GM23248 (cell line): ENCODE results near the gene ATP11C. TPM values are rescaled to one million over a fixed set of nuclear protein-coding genes. Genes with fewer than 3 reads are reported as not detected.
"Not testable (repeated sequence)": the region's sequence is repeated elsewhere in the genome, so short reads cannot be mapped to it uniquely, and the experiment has no call there.

Experiments
- DNase-seq: peaks from one replicate; pipeline ENCODE4 v3.0.0-alpha.2; 2015
- H2AFZ ChIP-seq: fragments of 200-600 bp; sonication (generic); 2 replicates; pipeline ENCODE4 v1.6.1; 2016; ENCODE audit warnings: antibody characterized with exemption
- H3F3A ChIP-seq: fragments of 200-600 bp; sonication (generic); 2 replicates; pipeline ENCODE4 v1.6.1; 2016; ENCODE audit warnings: mild to moderate bottlenecking, antibody characterized with exemption, mixed run types; ENCODE audit not compliant: insufficient read depth
- H3K27ac ChIP-seq: fragments of 200-600 bp; sonication (generic); 2 replicates; pipeline ENCODE4 v1.5.1; 2016; ENCODE audit warnings: mild to moderate bottlenecking
- H3K27me3 ChIP-seq: fragments of 200-600 bp; sonication (generic); replicated peaks from 2 replicates; pipeline ENCODE4 v1.6.1; 2016; ENCODE audit warnings: mild to moderate bottlenecking; ENCODE audit not compliant: insufficient read depth
- H3K36me3 ChIP-seq: fragments of 200-600 bp; sonication (generic); 2 replicates; pipeline ENCODE4 v1.6.1; 2016; ENCODE audit warnings: low read depth, mild to moderate bottlenecking
- H3K4me1 ChIP-seq: fragments of 200-600 bp; sonication (generic); 2 replicates; pipeline ENCODE4 v1.6.1; 2016; ENCODE audit warnings: mild to moderate bottlenecking; ENCODE audit not compliant: insufficient read depth
- H3K4me2 ChIP-seq: fragments of 200-600 bp; sonication (generic); one replicate; pipeline ENCODE4 v1.6.1; 2016; ENCODE audit warnings: mild to moderate bottlenecking; ENCODE audit not compliant: unreplicated experiment
- H3K4me3 ChIP-seq: fragments of 200-600 bp; sonication (generic); 2 replicates; pipeline ENCODE4 v1.5.1; 2016; ENCODE audit warnings: mild to moderate bottlenecking
- H3K79me2 ChIP-seq: fragments of 200-600 bp; sonication (generic); 2 replicates; pipeline ENCODE4 v1.6.1; 2016; ENCODE audit warnings: mild to moderate bottlenecking; ENCODE audit not compliant: insufficient read depth
- H3K9ac ChIP-seq: fragments of 200-600 bp; sonication (generic); 2 replicates; pipeline ENCODE4 v1.6.1; 2016; ENCODE audit warnings: mild to moderate bottlenecking
- H3K9me2 ChIP-seq: fragments of 200-600 bp; sonication (generic); 2 replicates; pipeline ENCODE4 v1.6.1; 2016; ENCODE audit warnings: mixed run types, mild to moderate bottlenecking, moderate library complexity; ENCODE audit not compliant: insufficient read depth
- H3K9me3 ChIP-seq: fragments of 200-600 bp; sonication (generic); one replicate; pipeline ENCODE4 v1.6.1; 2017; ENCODE audit warnings: low read depth
- H4K20me1 ChIP-seq: fragments of 200-600 bp; sonication (generic); 2 replicates; pipeline ENCODE4 v1.6.0; 2016; ENCODE audit not compliant: insufficient read depth
- EZH2 ChIP-seq: fragments of 200-600 bp; sonication (generic); IDR thresholded peaks from 2 replicates; pipeline ENCODE4 v1.6.1; 2018; ENCODE audit warnings: antibody characterized with exemption, mild to moderate bottlenecking; ENCODE audit not compliant: insufficient read depth, poor library complexity, severe bottlenecking
- EZH2phosphoT487 ChIP-seq: fragments of 200-600 bp; sonication (generic); IDR thresholded peaks from 2 replicates; pipeline ENCODE4 v1.6.1; 2018; ENCODE audit warnings: antibody characterized with exemption, moderate library complexity, mild to moderate bottlenecking, low read depth; ENCODE audit not compliant: insufficient read depth
- WGBS, 2 experiments: methylation state at CpG; one replicate each; pipeline ENCODE4 v1.1.6; 2015 to 2017; ENCODE audit warnings: low lambda C conversion rate in 2 of 2, low coverage in 1 of 2; ENCODE audit errors: missing lambda C conversion rate in 2 of 2; 5-methylcytosine and 5-hydroxymethylcytosine counted together
- in situ Hi-C: fragments of 300-500 bp; cut with MboI; formaldehyde crosslinking; loops from 2 replicates; pipeline ENCODE4 v1.15.0; 2020
- polyA plus RNA-seq: library from polyadenylated mRNA; unstranded; fragments of >200 nt; fragmentation: Nextera tagmentation; extraction: Ambion mirVana; gene quantifications from 2 replicates; pipeline ENCODE4 v1.2.1, GENCODE V29; 2016
- total RNA-seq: library from RNA; depleted of rRNA; stranded (reverse); fragments of >200 nt; shearing (Covaris generic); gene quantifications from 2 replicates; pipeline ENCODE4 v1.2.3, GENCODE V29; 2014

The ATP11C gene
- total and polyA plus RNA-seq, 2 experiments from 2014 or later = 8.5 to 26.2 TPM

- no peaks in the 10 kb centered on the region for H4K20me1 ChIP-seq
- H3K27me3 ChIP-seq = no peaks in the 10 kb centered on the region
- H3K27ac ChIP-seq = no peak within 1 kb of the TSS
- no peak within 1 kb of the TSS for H3K9ac ChIP-seq
- in situ Hi-C loops = loop anchor here (25.0 kb wide), 1 partner anchor 1203 kb away; no protein-coding TSS in a partner anchor
- H3K9me2 ChIP-seq = no peaks in the 10 kb centered on the region
- H3K36me3 ChIP-seq = no peaks in the 10 kb centered on the region
- H2AFZ ChIP-seq = no peak within 1 kb of the TSS
- WGBS, 2 experiments = 85 to 94% methylated on average over 7 of the region's 7 CpGs
- TF ChIP-seq EZH2phosphoT487 (no peak), EZH2 (no peak)
- no peak within 1 kb of the TSS for H3K4me2 ChIP-seq
- H3K79me2 ChIP-seq = no peaks in the 10 kb centered on the region
- no peaks in the 10 kb centered on the region for H3K4me1 ChIP-seq
- no peaks in the 10 kb centered on the region for H3F3A ChIP-seq
- H3K9me3 ChIP-seq = no peaks in the 10 kb centered on the region
- no peak within 1 kb of the TSS for H3K4me3 ChIP-seq
- DNase-seq = no peak
Measured at GRCh38 chrX:139965421-139965820, 32.6 kb upstream of the ATP11C start, which contains the start of gene CXorf66. Gene CXorf66, minus strand, starts transcription at chrX:139965521. Its CDS starts 25 bp downstream, at chrX:139965496.

DNA sequence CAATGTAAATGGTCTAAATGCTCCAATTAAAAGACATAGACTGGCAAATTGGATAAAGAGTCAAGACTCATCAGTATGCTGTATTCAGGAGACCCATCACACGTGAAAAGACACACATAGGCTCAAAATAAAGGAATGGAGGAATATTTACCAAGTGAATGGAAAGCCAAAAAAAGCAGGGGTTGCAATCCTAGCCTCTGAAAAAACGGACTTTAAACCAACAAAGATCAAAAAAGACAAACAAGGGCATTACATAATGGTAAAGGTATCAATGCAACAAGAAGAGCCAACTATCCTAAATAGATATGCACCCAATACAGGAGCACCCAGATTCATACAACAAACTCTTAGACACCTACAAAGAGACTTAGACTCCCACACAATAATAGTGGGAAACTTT lies 28.2 kb upstream of the ATP11C start:
- DNase-seq, H3K9me2 ChIP-seq, H3K4me2 ChIP-seq, H2AFZ ChIP-seq, H3F3A ChIP-seq, H3K27me3 ChIP-seq, H4K20me1 ChIP-seq, H3K36me3 ChIP-seq, H3K27ac ChIP-seq, H3K4me1 ChIP-seq, H3K9me3 ChIP-seq, H3K79me2 ChIP-seq, H3K4me3 ChIP-seq, H3K9ac ChIP-seq: not testable (repeated sequence)
- in situ Hi-C loops = loop anchor here (25.0 kb wide), 1 partner anchor 1199 kb away; no protein-coding TSS in a partner anchor
- WGBS, 2 experiments = 5 to 10% methylated on average over 2 of the region's 2 CpGs

DNA sequence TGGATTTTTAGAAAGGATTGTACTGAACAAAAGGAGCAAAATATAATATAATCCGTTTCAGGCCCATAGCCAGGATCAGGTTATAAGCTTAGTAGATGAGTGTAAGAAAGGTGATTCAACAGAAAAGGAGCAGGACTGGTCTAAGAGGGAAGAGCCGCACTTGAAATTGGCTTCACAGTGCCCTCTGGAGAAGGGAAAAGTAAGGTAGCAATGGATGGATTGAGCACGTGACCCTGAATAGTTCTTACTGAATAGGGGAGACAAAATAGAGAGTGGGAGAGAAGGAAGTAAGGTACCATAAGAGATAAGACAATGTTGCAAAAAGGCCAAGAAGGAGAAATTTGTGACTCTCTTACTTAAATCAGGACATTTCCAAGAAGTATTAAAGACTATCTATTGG lies 16.9 kb upstream of the ATP11C start:
- Histone ChIP-seq H2AFZ (no peak overlapping the region), H3K27ac (no peak overlapping the region), H3K4me1 (no peaks in the 10 kb centered on the region), H3K9me2 (no peaks in the 10 kb centered on the region), H3K9me3 (no peaks in the 10 kb centered on the region), H3K4me3 (no peak overlapping the region), H3F3A (no peaks in the 10 kb centered on the region), H3K36me3 (no peaks in the 10 kb centered on the region), H3K27me3 (no peaks in the 10 kb centered on the region), H3K4me2 (no peak overlapping the region), H4K20me1 (no peaks in the 10 kb centered on the region), H3K9ac (no peak overlapping the region), H3K79me2 (no peaks in the 10 kb centered on the region)
- in situ Hi-C loops = loop anchor here (25.0 kb wide), 1 partner anchor 1187 kb away; no protein-coding TSS in a partner anchor
- WGBS, 2 experiments = 54 to 55% methylated on average over 3 of the region's 3 CpGs
- DNase-seq = no peak
- TF ChIP-seq EZH2phosphoT487 (no peak), EZH2 (no peak)

DNA sequence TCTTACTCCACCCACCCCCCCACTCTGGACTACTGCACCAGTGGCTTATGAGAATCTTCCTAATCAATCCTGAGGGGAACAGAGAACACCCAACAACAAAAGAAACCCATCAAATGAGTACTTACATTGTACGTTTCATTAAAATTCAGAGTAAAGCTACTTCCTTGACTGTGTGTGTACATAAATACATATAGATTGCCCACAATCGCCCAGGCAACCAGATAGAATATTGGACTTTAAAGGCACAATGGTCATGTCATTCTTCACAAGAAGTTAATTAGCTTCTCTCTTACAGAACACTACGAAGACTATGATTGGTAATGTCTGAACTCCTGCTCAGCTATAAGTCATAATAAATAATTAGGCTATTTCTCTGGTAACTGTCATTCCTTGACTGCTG lies 12.2 kb upstream of the ATP11C start:
- WGBS, 2 experiments = 49 to 65% methylated on average over 3 of the region's 3 CpGs
- no peaks in the 10 kb centered on the region for H3K9me2 ChIP-seq
- no peak overlapping the region for H3K27ac ChIP-seq
- in situ Hi-C loops = no loop called here
- no peaks in the 10 kb centered on the region for H3K9me3 ChIP-seq
- H3K27me3 ChIP-seq = no peaks in the 10 kb centered on the region
- H3K79me2 ChIP-seq = no peaks in the 10 kb centered on the region
- no peaks in the 10 kb centered on the region for H3K4me1 ChIP-seq
- no peak overlapping the region for H3K9ac ChIP-seq
- H3F3A ChIP-seq = no peaks in the 10 kb centered on the region
- no peaks in the 10 kb centered on the region for H4K20me1 ChIP-seq
- H3K36me3 ChIP-seq = no peaks in the 10 kb centered on the region
- no peak for TF ChIP-seq EZH2
- TF ChIP-seq EZH2phosphoT487 = no peak
- H2AFZ ChIP-seq = no peak overlapping the region
- no peak for DNase-seq
- H3K4me2 ChIP-seq = no peak overlapping the region
- H3K4me3 ChIP-seq = no peak overlapping the region

- Histone ChIP-seq H3F3A (peaks cover 5% of the 10 kb centered on the region; the same call in 1 of the 2 replicates), H3K9me2 (no peaks in the 10 kb centered on the region), H3K4me2 (no peak overlapping the region), H3K36me3 (no peaks in the 10 kb centered on the region), H4K20me1 (no peaks in the 10 kb centered on the region), H3K9ac (no peak overlapping the region), H3K9me3 (no peaks in the 10 kb centered on the region), H3K27me3 (no peaks in the 10 kb centered on the region), H3K4me3 (no peak overlapping the region), H2AFZ (no peak overlapping the region), H3K27ac (no peak overlapping the region), H3K4me1 (no peaks in the 10 kb centered on the region), H3K79me2 (peaks cover 6% of the 10 kb centered on the region)
- TF ChIP-seq EZH2phosphoT487 = no peak
- TF ChIP-seq EZH2 = no peak
- in situ Hi-C loops = no loop called here
- DNase-seq = no peak
Measured at GRCh38 chrX:139936259-139936658, 3.4 kb upstream of the ATP11C start.
